GM23248 (cell line): ENCODE measurements around the gene CRTC3.

ENCODE experiments used
- EZH2 ChIP-seq: fragments of 200-600 bp; sonication (generic); IDR thresholded peaks from 2 replicates; pipeline ENCODE4 v1.6.1; 2018; ENCODE audit warnings: antibody characterized with exemption, mild to moderate bottlenecking; ENCODE audit not compliant: insufficient read depth, poor library complexity, severe bottlenecking
- EZH2phosphoT487 ChIP-seq: fragments of 200-600 bp; sonication (generic); IDR thresholded peaks from 2 replicates; pipeline ENCODE4 v1.6.1; 2018; ENCODE audit warnings: antibody characterized with exemption, moderate library complexity, mild to moderate bottlenecking, low read depth; ENCODE audit not compliant: insufficient read depth

- TF ChIP-seq EZH2 (no peak), EZH2phosphoT487 (no peak)
Measured at GRCh38 chr15:90519688-90520087, 10.0 kb upstream of the CRTC3 start.
